Adrenal gland (tissue), 12 donors: ENCODE results near the gene OR52K2. TPM values are rescaled to one million over a fixed set of nuclear protein-coding genes. Genes with fewer than 3 reads are reported as not detected.
A peak's percentile ranks its signal among the peaks of the same experiment; 100 is the strongest.
"Not testable (repeated sequence)": the region's sequence is repeated elsewhere in the genome, so short reads cannot be mapped to it uniquely, and the experiment has no call there.

Experiments
- DNase-seq, 7 donors: peaks; one replicate each; pipeline ENCODE4 v3.0.0-alpha.2; 2019 to 2020
- H3K27ac ChIP-seq, 5 donors: fragments of 200-600 bp; sonication (generic) in 4 of 5; 1 replicate in 3 of 5; 2 replicates in 2 of 5; pipeline versions ENCODE4 v1.5.1 to v1.8.0; 2016 to 2020; ENCODE audit warnings: mild to moderate bottlenecking in 1 of 5
- H3K27me3 ChIP-seq: fragments of 200-600 bp; 2 replicates; pipeline ENCODE4 v1.8.0; 2021
- H3K36me3 ChIP-seq, 2 donors: fragments of 200-600 bp; replicated peaks in 1 of 2; 1 replicate in 1 of 2; 2 replicates in 1 of 2; pipeline versions ENCODE4 v1.5.1 to v1.8.0; 2018 to 2022
- H3K4me1 ChIP-seq, 2 donors: fragments of 200-600 bp; replicated peaks in 1 of 2; 1 replicate in 1 of 2; 2 replicates in 1 of 2; pipeline versions ENCODE4 v1.5.1 to v1.8.0; 2018 to 2021
- H3K4me3 ChIP-seq, 4 donors: fragments of 200-600 bp; sonication (generic) in 3 of 4; one replicate each; pipeline ENCODE4 v1.5.1; 2016 to 2018
- H3K9me3 ChIP-seq, 3 donors: fragments of 200-600 bp; sonication (generic) in 1 of 3; replicated peaks in 1 of 3; 1 replicate in 2 of 3; 2 replicates in 1 of 3; pipeline versions ENCODE4 v1.5.1 to v1.8.0; 2016 to 2021
- CTCF ChIP-seq, 6 experiments: fragments of 450-650 bp in 4 of 6; fragments of 200-600 bp in 2 of 6; sonication (generic) in 1 of 6; IDR thresholded peaks; 1 replicate in 5 of 6; 2 replicates in 1 of 6; pipeline versions ENCODE4 v1.5.1 to v1.8.0; 2016 to 2021; ENCODE audit warnings: antibody characterized with exemption in 6 of 6, mild to moderate bottlenecking in 2 of 6, moderate library complexity in 1 of 6
- POLR2A ChIP-seq, 2 donors: fragments of 450-650 bp; IDR thresholded peaks; one replicate each; pipeline ENCODE4 v1.6.1; 2017; ENCODE audit warnings: antibody characterized with exemption in 2 of 2, mild to moderate bottlenecking in 2 of 2, moderate library complexity in 1 of 2
- WGBS, 4 donors: extraction: QIAGEN DNeasy Blood & Tissue Kit in 2 of 4; methylation state at CpG; one replicate each; pipeline versions ENCODE4 v1.1.5 to v1.1.7; 2013 to 2017; 5-methylcytosine and 5-hydroxymethylcytosine counted together
- intact Hi-C, 2 donors: fragments of 100-400 bp; cut with DNase I; formaldehyde crosslinking; loops; one replicate each; pipeline versions ENCODE4 v1.14.1 to v1.15.0; 2022 to 2023
- polyA plus RNA-seq, 3 donors: library from polyadenylated mRNA; stranded (reverse); fragments of 200-250 nt in 2 of 3; fragments of 350-450 nt in 1 of 3; fragmentation: Illumina TruSeq in 1 of 3; extraction: RNeasy Lipid Tissue Mini Kit (QIAGEN cat#74804) in 1 of 3; gene quantifications; one replicate each; pipeline ENCODE4 v1.2.3, GENCODE V29; 2013 to 2014
- total RNA-seq, 9 donors: library from RNA; depleted of rRNA in 4 of 9; stranded (reverse); fragments of >200 nt in 4 of 9; fragments of 120-200 nt in 1 of 9; fragmentation: NEBNext Ultra II Directional in 1 of 9; extraction: Animal tissue kit (Norgen Biotek cat#: 25700) in 1 of 9; gene quantifications; one replicate each; pipeline versions ENCODE4 v1.1.0 to v1.2.4, GENCODE V29; 2013 to 2023
- donor health status: healthy with polysubstance abuse.
- donor health status: Bipolar disorder and iron deficiency.
- donor health status: DM: yes; HTN: yes; CAD: no.
- donor health status: DM: no; HTN: no; CAD: no.
- donor health status: DM: no; HTN: no; CAD: no.
- donor health status: DM: yes; HTN: yes; CAD: no.

Gene OR52K2
- total and polyA plus RNA-seq, 12 donors = 0.28 TPM; not detected in 11

GRCh38 chr11:4480577-4481239, 31.6 kb downstream of the OR52K2 start:
- no peak overlapping the region for H3K27ac ChIP-seq
- no peaks in the 10 kb centered on the region for H3K4me1 ChIP-seq
- 60 to 72% (median 71%) methylated on average over 4 of the region's 4 CpGs for WGBS, 4 donors
- H3K4me3 ChIP-seq = no peak overlapping the region
- no peaks in the 10 kb centered on the region for H3K9me3 ChIP-seq
- DNase-seq = no peak
- no peaks in the 10 kb centered on the region for H3K27me3 ChIP-seq
- TF ChIP-seq POLR2A (IDR thresholded peaks at IDR 0.05) (no peak), CTCF (IDR thresholded peaks at IDR 0.05) (no peak)
- intact Hi-C loops = no loop called here
- no peaks in the 10 kb centered on the region for H3K36me3 ChIP-seq

DNA sequence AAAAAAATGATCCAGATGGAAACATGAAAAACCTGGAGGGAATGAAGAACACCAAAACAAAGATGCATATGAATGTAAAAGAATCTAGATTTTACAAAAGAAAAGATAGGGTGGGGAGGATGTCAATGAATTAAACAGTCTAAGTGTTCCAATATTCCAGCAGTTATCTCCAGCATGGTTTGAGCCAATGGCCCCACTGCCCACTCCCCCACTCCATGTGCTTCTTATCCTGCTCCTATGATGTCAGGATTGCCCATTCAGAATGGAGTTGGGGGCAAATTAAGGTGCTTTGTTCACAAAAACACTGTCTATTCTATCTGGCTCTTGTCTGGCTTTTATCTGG, 32.1 kb downstream of the OR52K2 start:
- no peak for TF ChIP-seq POLR2A (IDR thresholded peaks at IDR 0.05)
- TF ChIP-seq CTCF (IDR thresholded peaks at IDR 0.05) = no peak
- no peaks in the 10 kb centered on the region for H3K27me3 ChIP-seq
- no peak overlapping the region for H3K27ac ChIP-seq
- no peaks in the 10 kb centered on the region for H3K36me3 ChIP-seq
- H3K9me3 ChIP-seq = no peaks in the 10 kb centered on the region
- no peak overlapping the region for H3K4me3 ChIP-seq
- no peak for DNase-seq
- intact Hi-C loops = no loop called here
- no peaks in the 10 kb centered on the region for H3K4me1 ChIP-seq

GRCh38 chr11:4482445-4482844, 33.4 kb downstream of the OR52K2 start, which contains the start of gene OR52K1:
TSS of gene OR52K1 (plus strand) at chr11:4482646. CDS start at chr11:4488901, 6,255 bp downstream.
- no peaks in the 10 kb centered on the region for H3K9me3 ChIP-seq
- DNase-seq = peak in 3 of 7 donors; percentile 16 to 22 (median 19)
- no peak within 1 kb of the TSS for H3K27ac ChIP-seq
- WGBS, 4 donors = 65 to 78% (median 73%) methylated on average over 2 of the region's 2 CpGs
- no peaks in the 10 kb centered on the region for H3K27me3 ChIP-seq
- no peaks in the 10 kb centered on the region for H3K36me3 ChIP-seq
- no peaks in the 10 kb centered on the region for H3K4me1 ChIP-seq
- TF ChIP-seq CTCF (IDR thresholded peaks at IDR 0.05) (no peak), POLR2A (IDR thresholded peaks at IDR 0.05) (no peak)
- intact Hi-C loops = no loop called here
- no peak within 1 kb of the TSS for H3K4me3 ChIP-seq

- DNase-seq = no peak
- WGBS, 4 donors = 75 to 79% (median 76%) methylated on average over 4 of the region's 4 CpGs
- Histone ChIP-seq H3K9me3 (no peaks in the 10 kb centered on the region), H3K36me3 (no peaks in the 10 kb centered on the region), H3K27me3 (no peaks in the 10 kb centered on the region), H3K4me3 (no peak overlapping the region), H3K4me1 (no peaks in the 10 kb centered on the region), H3K27ac (no peak overlapping the region)
- intact Hi-C loops = no loop called here
- TF ChIP-seq CTCF (IDR thresholded peaks at IDR 0.05) (no peak), POLR2A (IDR thresholded peaks at IDR 0.05) (no peak)
Observed at GRCh38 chr11:4484310-4484709, 35.2 kb downstream of the OR52K2 start.

DNA sequence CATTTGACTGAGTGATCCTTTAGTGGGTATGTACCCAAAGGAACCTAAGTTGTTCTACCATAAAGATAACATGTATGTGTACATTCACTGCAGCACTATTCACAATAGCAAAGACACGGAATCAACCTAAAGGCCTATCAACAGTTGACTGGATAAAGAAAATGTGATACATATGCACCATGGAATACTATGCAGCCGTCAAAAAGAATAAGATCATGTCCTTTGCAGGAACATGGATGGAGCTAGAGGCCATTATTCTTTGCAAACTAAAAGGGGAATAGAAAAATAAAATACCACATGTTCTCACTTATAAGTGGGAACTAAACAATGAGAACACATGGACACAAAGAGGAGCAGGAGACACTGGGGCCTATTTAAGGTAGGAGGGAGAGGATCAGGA, 42.3 kb downstream of the OR52K2 start:
- H3K4me1 ChIP-seq, H3K36me3 ChIP-seq, H3K4me3 ChIP-seq, H3K9me3 ChIP-seq, H3K27ac ChIP-seq, DNase-seq, H3K27me3 ChIP-seq: not testable (repeated sequence)
- intact Hi-C loops = loop anchor here in 1 of 2 donors (10.0 kb wide), 1 partner anchor 307 kb away; no protein-coding TSS in a partner anchor
- 41 to 84% (median 58%) methylated on average over 2 of the region's 2 CpGs for WGBS, 4 donors
